ENCODE measurements around the gene ALDH1A2.

ALDH1A2 gene

GRCh38 chr15:57996561-57996960 lies 69.0 kb downstream of the ALDH1A2 start:
- Histone ChIP-seq H3K4me3 (ENCODE audit: low read length) (no peak overlapping the region), H3K4me2 (ENCODE audit: low read length) (no peak overlapping the region), H2AFZ (ENCODE audit: low read depth, low read length) (no peak overlapping the region), H3K27ac (ENCODE audit: low read length) (no peak overlapping the region), H3K9me3 (ENCODE audit: insufficient read depth, low read length) (no peaks in the 10 kb centered on the region), H3K79me2 (ENCODE audit: low read length) (no peaks in the 10 kb centered on the region), H3K36me3 (replicated peaks; ENCODE audit: low read depth, low read length) (no peaks in the 10 kb centered on the region), H3K4me1 (ENCODE audit: low read length) (no peaks in the 10 kb centered on the region), H4K20me1 (ENCODE audit: insufficient read depth, low read length) (no peaks in the 10 kb centered on the region), H3K27me3 (ENCODE audit: low read depth, low read length) (no peaks in the 10 kb centered on the region), H3K9ac (ENCODE audit: low read length) (no peak overlapping the region)
- no peak for TF ChIP-seq EZH2phosphoT487 (IDR thresholded peaks at IDR 0.05; ENCODE audit: low read depth)
- no peak for TF ChIP-seq CTCF (IDR thresholded peaks at IDR 0.05; ENCODE audit: low read depth, low read length)

GRCh38 chr15:57994221-57995049 lies 71.1 kb downstream of the ALDH1A2 start:
- Histone ChIP-seq H4K20me1 (ENCODE audit: insufficient read depth, low read length) (no peaks in the 10 kb centered on the region), H3K4me1 (ENCODE audit: low read length) (no peaks in the 10 kb centered on the region), H3K27me3 (ENCODE audit: low read depth, low read length) (no peaks in the 10 kb centered on the region), H3K79me2 (ENCODE audit: low read length) (no peaks in the 10 kb centered on the region), H3K27ac (ENCODE audit: low read length) (no peak overlapping the region), H2AFZ (ENCODE audit: low read depth, low read length) (no peak overlapping the region), H3K4me2 (ENCODE audit: low read length) (no peak overlapping the region), H3K4me3 (ENCODE audit: low read length) (no peak overlapping the region), H3K9ac (ENCODE audit: low read length) (no peak overlapping the region), H3K36me3 (replicated peaks; ENCODE audit: low read depth, low read length) (no peaks in the 10 kb centered on the region), H3K9me3 (ENCODE audit: insufficient read depth, low read length) (no peaks in the 10 kb centered on the region)
- no peak for TF ChIP-seq CTCF (IDR thresholded peaks at IDR 0.05; ENCODE audit: low read depth, low read length)
- TF ChIP-seq EZH2phosphoT487 (IDR thresholded peaks at IDR 0.05; ENCODE audit: low read depth): no peak

GRCh38 chr15:57993409-57994145 lies 71.9 kb downstream of the ALDH1A2 start:
- H3K4me1 ChIP-seq (ENCODE audit: low read length): no peaks in the 10 kb centered on the region
- H3K4me2 ChIP-seq (ENCODE audit: low read length): no peak overlapping the region
- TF ChIP-seq CTCF (IDR thresholded peaks at IDR 0.05; ENCODE audit: low read depth, low read length) (no peak), EZH2phosphoT487 (IDR thresholded peaks at IDR 0.05; ENCODE audit: low read depth) (no peak)
- no peaks in the 10 kb centered on the region for H3K79me2 ChIP-seq (ENCODE audit: low read length)
- H3K9ac ChIP-seq (ENCODE audit: low read length): no peak overlapping the region
- no peak overlapping the region for H3K4me3 ChIP-seq (ENCODE audit: low read length)
- no peaks in the 10 kb centered on the region for H4K20me1 ChIP-seq (ENCODE audit: insufficient read depth, low read length)
- H3K36me3 ChIP-seq (replicated peaks; ENCODE audit: low read depth, low read length): no peaks in the 10 kb centered on the region
- H3K9me3 ChIP-seq (ENCODE audit: insufficient read depth, low read length): no peaks in the 10 kb centered on the region
- H3K27ac ChIP-seq (ENCODE audit: low read length): no peak overlapping the region
- H2AFZ ChIP-seq (ENCODE audit: low read depth, low read length): no peak overlapping the region
- H3K27me3 ChIP-seq (ENCODE audit: low read depth, low read length): no peaks in the 10 kb centered on the region

- H3K9ac ChIP-seq (ENCODE audit: low read length): no peak overlapping the region
- H4K20me1 ChIP-seq (ENCODE audit: insufficient read depth, low read length): no peaks in the 10 kb centered on the region
- no peak overlapping the region for H3K27ac ChIP-seq (ENCODE audit: low read length)
- H3K4me2 ChIP-seq (ENCODE audit: low read length): no peak overlapping the region
- H3K4me1 ChIP-seq (ENCODE audit: low read length): no peaks in the 10 kb centered on the region
- no peak overlapping the region for H3K4me3 ChIP-seq (ENCODE audit: low read length)
- H2AFZ ChIP-seq (ENCODE audit: low read depth, low read length): no peak overlapping the region
- TF ChIP-seq CTCF (IDR thresholded peaks at IDR 0.05; ENCODE audit: low read depth, low read length): no peak
- no peak for TF ChIP-seq EZH2phosphoT487 (IDR thresholded peaks at IDR 0.05; ENCODE audit: low read depth)
- no peaks in the 10 kb centered on the region for H3K36me3 ChIP-seq (replicated peaks; ENCODE audit: low read depth, low read length)
- no peaks in the 10 kb centered on the region for H3K79me2 ChIP-seq (ENCODE audit: low read length)
- H3K9me3 ChIP-seq (ENCODE audit: insufficient read depth, low read length): no peaks in the 10 kb centered on the region
- no peaks in the 10 kb centered on the region for H3K27me3 ChIP-seq (ENCODE audit: low read depth, low read length)
Observed at GRCh38 chr15:57992761-57993355, 72.7 kb downstream of the ALDH1A2 start.

All from OCI-LY3 (cell line).